GM10266 (cell line): Measurements from ENCODE around the gene CENPM.

Experiments
- DNase-seq: peaks from one replicate; pipeline ENCODE4 v3.0.0; 2012; ENCODE audit errors: extremely low spot score
- TF ChIP-seq, protein P1 (sequence below): IDR thresholded peaks from 2 replicates; pipeline ENCODE4 v1.5.1; 2012; ENCODE audit warnings: mild to moderate bottlenecking, low read depth; ENCODE audit not compliant: control insufficient read depth, insufficient read depth; ENCODE audit errors: missing control alignments

Gene CENPM

DNA sequence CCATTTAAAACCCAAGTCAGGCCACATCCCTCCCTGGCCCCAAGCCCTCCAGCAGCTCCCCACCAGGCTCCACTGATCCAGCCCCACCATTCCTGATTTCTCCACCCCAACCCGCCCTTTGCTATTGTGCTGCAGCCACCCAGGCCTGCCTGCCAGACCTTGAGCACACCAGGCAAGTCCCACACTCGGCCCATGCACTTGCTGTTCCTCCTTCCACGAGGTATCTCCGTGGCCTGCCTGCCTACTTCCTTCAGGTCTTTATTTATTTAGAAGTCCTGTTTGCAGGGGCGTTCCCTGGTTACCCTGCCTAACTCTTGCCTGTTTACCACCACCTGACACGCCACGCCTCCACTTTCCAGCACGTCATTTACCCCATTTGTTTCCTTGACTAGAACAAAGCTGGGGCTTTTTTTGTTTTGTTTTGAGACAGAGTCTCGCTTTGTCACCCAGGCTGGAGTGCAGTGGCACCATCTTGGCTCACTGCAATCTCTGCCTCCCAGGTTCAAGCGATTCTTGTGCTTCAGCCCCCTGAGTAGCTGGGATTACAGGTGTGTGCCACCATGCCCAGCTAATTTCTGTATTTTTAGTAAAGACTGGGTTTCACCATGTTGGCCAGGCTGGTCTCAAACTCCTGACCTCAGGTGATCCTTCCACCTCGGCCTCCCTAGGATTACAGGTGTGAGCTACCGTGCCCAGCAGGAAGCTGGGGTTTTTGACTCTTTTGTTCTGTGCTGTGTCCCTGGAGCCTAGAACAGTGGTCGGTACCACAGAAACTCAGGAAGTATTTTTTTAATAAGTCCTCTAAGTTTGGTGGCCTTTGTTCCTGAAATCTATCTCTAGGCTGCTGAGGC, 6.7 kb downstream of the CENPM start:
- TF ChIP-seq, protein P1, sequence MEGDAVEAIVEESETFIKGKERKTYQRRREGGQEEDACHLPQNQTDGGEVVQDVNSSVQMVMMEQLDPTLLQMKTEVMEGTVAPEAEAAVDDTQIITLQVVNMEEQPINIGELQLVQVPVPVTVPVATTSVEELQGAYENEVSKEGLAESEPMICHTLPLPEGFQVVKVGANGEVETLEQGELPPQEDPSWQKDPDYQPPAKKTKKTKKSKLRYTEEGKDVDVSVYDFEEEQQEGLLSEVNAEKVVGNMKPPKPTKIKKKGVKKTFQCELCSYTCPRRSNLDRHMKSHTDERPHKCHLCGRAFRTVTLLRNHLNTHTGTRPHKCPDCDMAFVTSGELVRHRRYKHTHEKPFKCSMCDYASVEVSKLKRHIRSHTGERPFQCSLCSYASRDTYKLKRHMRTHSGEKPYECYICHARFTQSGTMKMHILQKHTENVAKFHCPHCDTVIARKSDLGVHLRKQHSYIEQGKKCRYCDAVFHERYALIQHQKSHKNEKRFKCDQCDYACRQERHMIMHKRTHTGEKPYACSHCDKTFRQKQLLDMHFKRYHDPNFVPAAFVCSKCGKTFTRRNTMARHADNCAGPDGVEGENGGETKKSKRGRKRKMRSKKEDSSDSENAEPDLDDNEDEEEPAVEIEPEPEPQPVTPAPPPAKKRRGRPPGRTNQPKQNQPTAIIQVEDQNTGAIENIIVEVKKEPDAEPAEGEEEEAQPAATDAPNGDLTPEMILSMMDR: no peak
- DNase-seq: peak; percentile 79

DNA sequence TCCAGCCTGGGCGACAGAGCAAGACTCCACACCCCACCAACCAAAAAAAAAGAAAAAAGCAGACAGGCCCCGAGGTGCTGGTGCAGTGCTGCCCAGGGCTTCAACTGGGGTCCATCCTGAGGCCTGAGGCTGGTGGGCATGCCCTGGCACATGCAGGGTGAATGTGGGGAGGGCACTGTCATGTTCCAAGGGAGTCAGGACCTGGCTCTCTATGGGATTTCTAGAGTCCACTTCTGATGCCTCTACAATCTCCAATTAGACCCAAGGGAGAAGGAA, 10.1 kb downstream of the CENPM start:
- DNase-seq: no peak
- TF ChIP-seq, protein P1: no peak

DNA sequence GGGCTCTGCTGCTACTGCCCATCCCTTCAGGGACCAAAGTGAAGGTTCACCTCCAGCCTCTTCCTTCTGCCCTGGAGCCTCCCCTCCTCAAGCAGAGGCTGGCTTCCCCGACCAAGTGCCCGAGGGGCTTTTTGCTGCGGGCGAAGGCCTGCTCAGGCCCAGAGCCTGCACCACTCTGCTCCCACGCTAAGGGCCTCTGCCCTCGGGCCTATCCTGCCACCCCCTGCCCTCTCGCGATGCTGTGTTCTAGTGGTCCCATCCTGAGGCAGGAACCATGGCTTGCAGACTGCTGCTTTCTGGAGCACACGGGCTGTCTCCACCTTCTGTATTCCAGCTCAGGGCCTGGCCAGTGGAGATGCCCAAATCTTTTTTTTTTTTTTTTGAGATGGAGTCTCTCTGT, 11.4 kb downstream of the CENPM start:
- DNase-seq: no peak
- TF ChIP-seq, protein P1: no peak

DNA sequence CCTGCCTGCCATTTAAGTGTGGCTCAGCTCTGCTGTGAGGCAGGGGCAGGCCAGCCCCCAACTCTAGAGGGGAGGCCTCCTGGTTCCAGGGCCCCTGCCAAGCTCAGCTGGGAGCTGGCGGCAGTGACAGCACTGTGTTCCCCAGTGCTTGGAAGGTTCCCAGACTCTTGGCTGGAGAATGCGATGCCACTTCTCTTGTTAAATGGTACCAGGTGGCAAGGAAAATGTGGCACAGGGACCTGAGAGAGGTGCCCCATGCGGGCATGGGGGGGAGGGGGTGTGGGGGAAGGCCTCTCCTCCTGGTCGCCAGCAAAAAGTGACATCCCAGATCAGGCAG, 12.0 kb downstream of the CENPM start:
- no peak for DNase-seq
- TF ChIP-seq, protein P1: no peak

DNA sequence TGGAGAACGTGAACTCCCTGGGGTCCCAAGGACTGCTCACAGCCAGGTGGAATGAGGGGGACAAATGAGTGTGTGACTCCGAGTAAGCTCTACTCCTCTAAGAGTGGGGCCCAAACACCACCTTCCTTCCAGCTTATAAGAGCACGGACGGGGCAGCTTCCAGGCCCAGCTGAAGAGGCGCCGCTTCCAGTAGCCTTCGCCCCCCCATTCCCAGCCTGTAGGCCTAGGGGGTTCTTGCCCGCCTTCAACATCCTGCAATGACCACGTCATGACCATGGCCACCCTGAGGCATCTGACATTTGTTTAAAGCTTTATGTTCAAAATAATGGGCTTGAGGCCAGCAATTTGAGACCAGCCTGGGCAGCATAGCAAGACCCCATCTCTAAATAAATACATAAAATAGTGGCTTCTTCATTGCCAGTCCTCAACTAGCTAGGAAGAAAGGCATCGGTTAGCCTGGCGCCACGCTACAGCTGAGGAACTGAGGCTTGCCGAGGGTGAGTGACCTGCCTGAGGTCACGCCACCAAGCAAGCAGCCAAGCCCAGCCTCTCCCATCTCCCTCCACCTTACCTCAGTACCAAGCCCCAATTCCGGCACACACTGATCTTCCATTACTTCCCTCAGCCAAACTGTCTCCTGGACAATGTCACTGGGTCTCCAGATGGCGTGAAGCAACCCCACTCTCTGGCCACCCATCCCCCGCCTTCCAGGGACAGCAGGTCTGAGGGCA, 12.5 kb downstream of the CENPM start:
- TF ChIP-seq, protein P1: no peak

DNA sequence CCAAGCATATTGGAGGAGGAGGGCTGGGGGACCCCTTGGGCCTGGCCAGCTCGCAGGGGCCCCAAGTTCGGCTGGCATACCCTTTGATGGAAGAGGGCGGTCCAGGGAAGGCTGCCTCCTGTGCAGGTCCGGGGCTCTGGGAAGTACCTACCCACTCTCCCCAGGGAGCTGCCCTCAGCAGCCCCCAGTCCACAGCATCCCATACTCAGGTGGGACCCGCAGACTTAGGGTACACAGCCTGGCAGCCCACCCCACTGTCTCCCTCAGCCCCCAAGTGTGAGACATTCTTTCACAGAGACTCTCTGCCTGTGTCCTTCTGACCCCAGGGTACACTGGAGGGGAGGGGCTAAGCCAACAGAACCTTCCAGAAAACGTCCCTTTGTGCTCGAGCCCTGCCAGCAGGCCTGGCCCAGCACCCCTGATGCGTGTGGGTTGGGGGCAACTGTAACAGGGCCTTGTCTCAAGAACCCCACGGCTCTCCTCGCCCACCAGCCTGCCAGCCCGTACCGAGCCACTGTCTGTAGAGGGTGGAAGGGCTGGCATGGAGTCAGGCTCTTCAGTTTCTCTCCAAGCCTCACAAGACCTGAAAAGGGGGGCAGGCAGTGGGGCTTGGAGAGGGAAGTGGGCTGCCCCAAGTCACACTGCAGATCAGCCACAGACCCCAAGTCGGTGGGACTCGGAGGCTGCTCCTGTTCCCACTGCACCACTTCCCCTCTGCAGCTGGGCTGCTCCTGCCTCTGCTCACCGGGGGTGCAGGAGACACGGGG, 13.4 kb downstream of the CENPM start:
- TF ChIP-seq, protein P1: no peak
- DNase-seq: no peak

More for the DNA sequence above, 12.5 kb downstream of the CENPM start:
- no peak for DNase-seq

DNA sequence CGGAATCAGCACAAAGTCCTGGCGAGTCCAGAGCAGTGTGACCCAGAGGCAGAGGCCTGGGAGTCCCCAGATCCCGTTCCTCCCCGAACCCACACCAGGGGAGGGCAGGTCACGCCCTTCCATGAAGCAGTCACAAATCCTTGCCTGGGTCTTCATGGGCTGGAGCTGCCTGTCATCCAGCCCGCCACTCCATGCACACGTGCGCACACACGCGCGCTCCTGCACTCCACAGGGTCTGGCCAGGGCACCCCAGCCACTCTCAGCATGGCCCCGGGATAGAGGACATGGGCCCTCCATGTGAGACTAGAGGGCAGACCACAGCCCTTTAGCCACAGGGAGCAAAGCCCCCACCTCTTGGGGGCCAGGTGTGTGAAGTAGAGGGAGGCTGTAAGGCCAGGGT, 14.6 kb downstream of the CENPM start:
- TF ChIP-seq, protein P1: no peak
- DNase-seq: no peak
